Astrocyte of the cerebellum (primary cell): ENCODE data around the gene AKAP9.

Source experiments
- DNase-seq: peaks from one replicate; pipeline ENCODE4 v3.0.0-alpha.2; 2011; ENCODE audit warnings: low read depth
- H3K4me3 ChIP-seq: 2 replicates; pipeline ENCODE4 v1.5.1; 2011; ENCODE audit warnings: mild to moderate bottlenecking, low read depth, low read length, moderate library complexity
- CTCF ChIP-seq: IDR thresholded peaks from 2 replicates; pipeline ENCODE4 v1.5.1; 2012; ENCODE audit warnings: low read length, low read depth, moderate library complexity, mild to moderate bottlenecking; ENCODE audit errors: missing control alignments
- in situ Hi-C: cut with HindIII; loops from 2 replicates; pipeline ENCODE4 v1.10.0; 2017; ENCODE audit warnings: low sequenced_read_pairs

The AKAP9 gene

DNA sequence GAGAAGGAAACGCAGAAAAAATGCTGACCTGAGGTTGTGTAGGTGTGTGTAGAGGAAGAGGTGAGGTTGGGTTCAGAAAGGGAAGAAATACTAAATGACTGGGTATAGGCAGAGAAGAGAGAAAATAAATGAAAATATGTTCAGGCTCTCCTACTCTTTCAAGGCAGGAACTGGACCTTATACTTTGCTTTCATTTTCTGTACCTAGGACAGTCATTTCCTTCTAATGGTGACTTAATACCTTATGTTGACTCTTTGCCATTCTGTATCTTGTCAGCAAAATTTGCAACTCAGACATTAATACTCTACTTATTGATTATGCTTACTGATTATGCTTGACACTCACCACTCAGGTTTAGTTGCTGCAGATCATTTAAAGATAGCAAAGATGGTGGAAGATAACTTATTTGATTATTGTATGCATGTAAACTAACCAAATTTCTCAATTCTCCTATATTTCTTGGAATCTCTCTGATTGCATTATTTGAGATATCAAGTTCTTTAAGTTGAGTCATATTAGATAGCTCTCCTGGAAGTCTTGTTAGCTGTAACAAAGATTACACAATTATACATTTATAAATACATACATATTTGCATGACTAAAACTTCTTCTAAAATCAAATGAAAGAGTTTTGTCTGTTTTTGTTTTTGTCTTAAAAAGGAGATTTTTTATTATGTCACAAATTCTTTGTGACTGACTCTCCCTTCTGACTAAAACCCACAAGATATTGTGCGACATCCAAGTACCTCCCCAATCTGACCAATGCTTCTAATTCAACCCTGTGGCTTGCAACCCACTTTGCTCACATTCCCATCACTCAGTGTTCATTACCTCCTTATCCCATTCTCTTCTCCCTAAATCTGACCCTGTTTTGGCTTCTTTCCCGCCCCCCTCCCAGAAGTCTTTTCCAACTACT is 218.3 kb downstream of the AKAP9 start:
- in situ Hi-C loops = no loop called here
- no peak for TF ChIP-seq CTCF
- no peak overlapping the region for H3K4me3 ChIP-seq
- DNase-seq = peak; percentile 80
